Measurements from ENCODE around the gene ZNF77. TPM values are rescaled to one million over a fixed set of nuclear protein-coding genes. Genes with fewer than 3 reads are reported as not detected.

The ZNF77 gene
- total RNA-seq, 1 experiment from 2014 or later = 5.1 TPM

DNA sequence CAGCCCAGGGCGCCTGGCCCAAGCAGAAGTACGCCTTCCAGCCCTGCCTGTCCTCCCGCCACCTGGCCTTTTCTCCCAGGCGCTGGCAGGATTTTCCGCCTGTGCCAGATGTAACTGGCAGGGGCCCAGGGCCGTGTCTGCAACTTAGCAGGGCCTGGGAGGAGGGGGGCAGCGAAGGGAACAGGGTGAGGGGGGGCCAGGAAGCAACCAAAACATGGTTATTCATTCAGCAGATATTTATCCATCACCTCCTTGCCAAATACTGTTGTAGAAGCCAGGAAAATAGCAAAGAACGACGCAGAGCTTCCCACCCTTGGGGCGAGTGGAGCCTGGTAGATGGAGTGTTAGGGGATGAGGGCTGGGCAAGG lies 38.2 kb upstream of the ZNF77 start:
- Histone ChIP-seq H3K4me3 (ENCODE audit: low read length) (no peak overlapping the region), H3K9me2 (replicated peaks; ENCODE audit: low read length) (no peaks in the 10 kb centered on the region), H3F3A (ENCODE audit: low read length, unreplicated experiment) (no peaks in the 10 kb centered on the region), H3K27me3 (ENCODE audit: low read length) (no peaks in the 10 kb centered on the region), H3K4me2 (ENCODE audit: low read length) (no peak overlapping the region), H3K79me2 (ENCODE audit: low read length) (no peaks in the 10 kb centered on the region), H3K9me3 (ENCODE audit: low read length) (no peaks in the 10 kb centered on the region), H3K9ac (ENCODE audit: low read length) (no peak overlapping the region), H2AFZ (ENCODE audit: low read length) (no peak overlapping the region), H3K27ac (ENCODE audit: low read length) (no peak overlapping the region), H3K36me3 (ENCODE audit: low read depth, low read length) (no peaks in the 10 kb centered on the region), H4K20me1 (ENCODE audit: low read length) (no peaks in the 10 kb centered on the region), H3K4me1 (ENCODE audit: insufficient read depth, low read length) (no peaks in the 10 kb centered on the region)
- DNase-seq (peak; percentile 6), ATAC-seq (no peak; the same call in 1 of the 2 replicates)
- ChIA-PET CTCF (interaction anchor here (0.5 kb wide), 1 partner anchor 34 kb away, joined by 6 read pairs; no protein-coding TSS in a partner anchor), POLR2A (ENCODE audit: unreplicated experiment) (no interaction called here)
- no TSS peak for BruUV-seq (replicated peaks)
- intact Hi-C loops (cut with micrococcal nuclease) = no loop called here
- TF ChIP-seq EZH2 (IDR thresholded peaks at IDR 0.05; ENCODE audit: low read length, unreplicated experiment) (no peak), EZH2phosphoT487 (IDR thresholded peaks at IDR 0.05; ENCODE audit: borderline replicate concordance, low read length) (no peak)
- TF ChIP-seq, protein P1, sequence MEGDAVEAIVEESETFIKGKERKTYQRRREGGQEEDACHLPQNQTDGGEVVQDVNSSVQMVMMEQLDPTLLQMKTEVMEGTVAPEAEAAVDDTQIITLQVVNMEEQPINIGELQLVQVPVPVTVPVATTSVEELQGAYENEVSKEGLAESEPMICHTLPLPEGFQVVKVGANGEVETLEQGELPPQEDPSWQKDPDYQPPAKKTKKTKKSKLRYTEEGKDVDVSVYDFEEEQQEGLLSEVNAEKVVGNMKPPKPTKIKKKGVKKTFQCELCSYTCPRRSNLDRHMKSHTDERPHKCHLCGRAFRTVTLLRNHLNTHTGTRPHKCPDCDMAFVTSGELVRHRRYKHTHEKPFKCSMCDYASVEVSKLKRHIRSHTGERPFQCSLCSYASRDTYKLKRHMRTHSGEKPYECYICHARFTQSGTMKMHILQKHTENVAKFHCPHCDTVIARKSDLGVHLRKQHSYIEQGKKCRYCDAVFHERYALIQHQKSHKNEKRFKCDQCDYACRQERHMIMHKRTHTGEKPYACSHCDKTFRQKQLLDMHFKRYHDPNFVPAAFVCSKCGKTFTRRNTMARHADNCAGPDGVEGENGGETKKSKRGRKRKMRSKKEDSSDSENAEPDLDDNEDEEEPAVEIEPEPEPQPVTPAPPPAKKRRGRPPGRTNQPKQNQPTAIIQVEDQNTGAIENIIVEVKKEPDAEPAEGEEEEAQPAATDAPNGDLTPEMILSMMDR (conservative IDR thresholded peaks at IDR 0.05; ENCODE audit: low read depth, low read length) = no peak

GRCh38 chr19:2982561-2982960 lies 37.8 kb upstream of the ZNF77 start:
- H2AFZ ChIP-seq (ENCODE audit: low read length) = no peak overlapping the region
- H3K27me3 ChIP-seq (ENCODE audit: low read length) = no peaks in the 10 kb centered on the region
- no peak overlapping the region for H3K4me2 ChIP-seq (ENCODE audit: low read length)
- H3F3A ChIP-seq (ENCODE audit: low read length, unreplicated experiment) = no peaks in the 10 kb centered on the region
- no peaks in the 10 kb centered on the region for H3K9me2 ChIP-seq (replicated peaks; ENCODE audit: low read length)
- no peak overlapping the region for H3K27ac ChIP-seq (ENCODE audit: low read length)
- H3K9me3 ChIP-seq (ENCODE audit: low read length) = no peaks in the 10 kb centered on the region
- no peak overlapping the region for H3K9ac ChIP-seq (ENCODE audit: low read length)
- ChIA-PET CTCF (interaction anchor here (0.5 kb wide), 1 partner anchor 34 kb away, joined by 6 read pairs; no protein-coding TSS in a partner anchor), POLR2A (ENCODE audit: unreplicated experiment) (no interaction called here)
- no peak overlapping the region for H3K4me3 ChIP-seq (ENCODE audit: low read length)
- no peaks in the 10 kb centered on the region for H3K79me2 ChIP-seq (ENCODE audit: low read length)
- H4K20me1 ChIP-seq (ENCODE audit: low read length) = no peaks in the 10 kb centered on the region
- TF ChIP-seq EZH2 (IDR thresholded peaks at IDR 0.05; ENCODE audit: low read length, unreplicated experiment) (no peak), EZH2phosphoT487 (IDR thresholded peaks at IDR 0.05; ENCODE audit: borderline replicate concordance, low read length) (no peak)
- TF ChIP-seq, protein P1 (conservative IDR thresholded peaks at IDR 0.05; ENCODE audit: low read depth, low read length) = no peak
- no TSS peak for BruUV-seq (replicated peaks)
- intact Hi-C loops (cut with micrococcal nuclease) = no loop called here
- ATAC-seq (no peak), DNase-seq (no peak)
- no peaks in the 10 kb centered on the region for H3K4me1 ChIP-seq (ENCODE audit: insufficient read depth, low read length)
- no peaks in the 10 kb centered on the region for H3K36me3 ChIP-seq (ENCODE audit: low read depth, low read length)

DNA sequence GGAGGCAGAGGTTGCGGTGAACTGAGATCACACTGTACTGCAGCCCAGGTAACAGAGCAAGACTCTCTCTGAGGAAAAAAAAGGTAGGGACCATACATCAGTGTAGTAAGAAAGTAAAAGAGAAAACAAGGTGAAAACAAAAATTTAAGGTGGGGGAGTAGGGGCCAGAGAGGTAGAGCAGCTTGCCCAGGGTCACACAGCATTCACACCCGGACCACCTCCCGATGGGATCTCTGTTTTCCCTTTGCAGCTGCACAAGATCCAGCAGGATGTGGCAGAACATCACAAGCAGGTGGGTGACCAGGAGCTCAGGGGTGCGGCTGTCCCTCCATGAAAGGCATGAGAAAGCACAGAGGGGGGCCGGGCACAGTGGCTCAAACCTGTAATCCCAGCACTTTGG lies 37.1 kb upstream of the ZNF77 start:
- no peaks in the 10 kb centered on the region for H3K9me3 ChIP-seq (ENCODE audit: low read length)
- intact Hi-C loops (cut with micrococcal nuclease) = no loop called here
- no peaks in the 10 kb centered on the region for H4K20me1 ChIP-seq (ENCODE audit: low read length)
- H3F3A ChIP-seq (ENCODE audit: low read length, unreplicated experiment) = no peaks in the 10 kb centered on the region
- DNase-seq (no peak), ATAC-seq (no peak)
- no peaks in the 10 kb centered on the region for H3K36me3 ChIP-seq (ENCODE audit: low read depth, low read length)
- H3K9me2 ChIP-seq (replicated peaks; ENCODE audit: low read length) = no peaks in the 10 kb centered on the region
- ChIA-PET POLR2A (ENCODE audit: unreplicated experiment) (no interaction called here), CTCF (no interaction called here)
- no peak overlapping the region for H3K4me3 ChIP-seq (ENCODE audit: low read length)
- BruUV-seq (replicated peaks) = no TSS peak
- no peaks in the 10 kb centered on the region for H3K79me2 ChIP-seq (ENCODE audit: low read length)
- no peak for TF ChIP-seq EZH2phosphoT487 (IDR thresholded peaks at IDR 0.05; ENCODE audit: borderline replicate concordance, low read length)
- no peaks in the 10 kb centered on the region for H3K27me3 ChIP-seq (ENCODE audit: low read length)
- no peak overlapping the region for H3K9ac ChIP-seq (ENCODE audit: low read length)
- H3K4me2 ChIP-seq (ENCODE audit: low read length) = no peak overlapping the region
- no peak overlapping the region for H3K27ac ChIP-seq (ENCODE audit: low read length)
- no peak overlapping the region for H2AFZ ChIP-seq (ENCODE audit: low read length)
- H3K4me1 ChIP-seq (ENCODE audit: insufficient read depth, low read length) = no peaks in the 10 kb centered on the region
